BE2C (cell line): Measurements from ENCODE around the gene CEP76.
A peak's percentile ranks its signal among the peaks of the same experiment; 100 is the strongest.

Experiments
- DNase-seq: peaks from one replicate; pipeline ENCODE4 v3.0.0-alpha.2; 2020
- H3K27me3 ChIP-seq: fragments of 250-450 bp; sonication (Bioruptor Pico); 2 replicates; pipeline ENCODE4 v1.5.1; 2020; ENCODE audit warnings: mild to moderate bottlenecking
- H3K36me3 ChIP-seq: fragments of 250-450 bp; sonication (Bioruptor Pico); 2 replicates; pipeline ENCODE4 v1.5.1; 2020; ENCODE audit warnings: mild to moderate bottlenecking
- H3K4me1 ChIP-seq: fragments of 250-450 bp; sonication (Bioruptor Pico); 2 replicates; pipeline ENCODE4 v1.5.1; 2020
- H3K4me3 ChIP-seq: 2 replicates; pipeline ENCODE4 v1.5.1; 2011; ENCODE audit warnings: low read depth, low read length
- H3K9me3 ChIP-seq: fragments of 250-450 bp; sonication (Bioruptor Pico); 2 replicates; pipeline ENCODE4 v1.5.1; 2020
- CTCF ChIP-seq: IDR thresholded peaks from 2 replicates; pipeline ENCODE4 v1.5.1; 2012; ENCODE audit warnings: mild to moderate bottlenecking, low read depth, low read length

Gene CEP76

GRCh38 chr18:12679183-12679786, 23.2 kb downstream of the CEP76 start:
- DNase-seq = peak; percentile 27
- H3K9me3 ChIP-seq = no peaks in the 10 kb centered on the region
- no peak overlapping the region for H3K4me3 ChIP-seq
- no peak for TF ChIP-seq CTCF
- H3K36me3 ChIP-seq = no peaks in the 10 kb centered on the region
- no peaks in the 10 kb centered on the region for H3K4me1 ChIP-seq
- H3K27me3 ChIP-seq = no peaks in the 10 kb centered on the region

- no peak for DNase-seq
- H3K36me3 ChIP-seq = no peaks in the 10 kb centered on the region
- no peak overlapping the region for H3K4me3 ChIP-seq
- H3K4me1 ChIP-seq = no peaks in the 10 kb centered on the region
- no peak for TF ChIP-seq CTCF
- H3K27me3 ChIP-seq = no peaks in the 10 kb centered on the region
- H3K9me3 ChIP-seq = no peaks in the 10 kb centered on the region
Measured at GRCh38 chr18:12668041-12668440, 34.5 kb downstream of the CEP76 start.

- Histone ChIP-seq H3K9me3 (no peaks in the 10 kb centered on the region), H3K4me1 (no peaks in the 10 kb centered on the region), H3K4me3 (no peak overlapping the region), H3K27me3 (no peaks in the 10 kb centered on the region), H3K36me3 (no peaks in the 10 kb centered on the region)
- peak; percentile 31 for DNase-seq
- peak; percentile 74 for TF ChIP-seq CTCF
Measured at GRCh38 chr18:12659904-12660605, 42.5 kb downstream of the CEP76 start.

- TF ChIP-seq CTCF = no peak
- peak overlapping the region; percentile 57 for H3K4me3 ChIP-seq
- H3K4me1 ChIP-seq = no peaks in the 10 kb centered on the region
- no peaks in the 10 kb centered on the region for H3K36me3 ChIP-seq
- no peaks in the 10 kb centered on the region for H3K27me3 ChIP-seq
- peak; percentile 31 for DNase-seq
- no peaks in the 10 kb centered on the region for H3K9me3 ChIP-seq
Measured at GRCh38 chr18:12658426-12659138, 43.9 kb downstream of the CEP76 start.

GRCh38 chr18:12657684-12658425, 44.7 kb downstream of the CEP76 start, which contains the start of gene SPIRE1:
Gene SPIRE1, minus strand, starts transcription at chr18:12658107. Its CDS starts 241 bp downstream, at chr18:12657866.
- peak within 1 kb of the TSS; percentile 81 for H3K4me3 ChIP-seq
- H3K36me3 ChIP-seq = no peaks in the 10 kb centered on the region
- no peak for TF ChIP-seq CTCF
- H3K27me3 ChIP-seq = no peaks in the 10 kb centered on the region
- no peaks in the 10 kb centered on the region for H3K9me3 ChIP-seq
- DNase-seq = peak; percentile 66
- H3K4me1 ChIP-seq = no peaks in the 10 kb centered on the region
